Heart left ventricle (tissue), 13 donors: ENCODE measurements around the gene NUAK1.

Experiments used
- CTCF ChIP-seq, 12 donors: fragments of 200-600 bp; sonication (generic) in 4 of 12; IDR thresholded peaks; one replicate each; pipeline versions ENCODE4 v1.5.0 to v1.8.0; 2018 to 2022; ENCODE audit warnings: antibody characterized with exemption in 12 of 12, mild to moderate bottlenecking in 5 of 12
- POLR2A ChIP-seq, 2 donors: fragments of 450-650 bp; IDR thresholded peaks; one replicate each; pipeline ENCODE4 v1.6.1; 2017; ENCODE audit warnings: antibody characterized with exemption in 2 of 2, mild to moderate bottlenecking in 2 of 2, moderate library complexity in 2 of 2
- donor health status: ischemic (EF 13 %, LVEDD 7.1; RV severe dilation, severe dysfunction).
- donor health status: DM: no; HTN: yes; CAD: no.
- donor health status: DM: no; HTN: no; CAD: no.
- donor health status: ischemic (EF 25% LVEDD 6.9; RV normal size, moderate dysfunction).
- donor health status: ischemic (EF 25% LVEDD 5.7; RV mildly dilated, moderate dysfunction).
- donor health status: ischemic (EF 35%, LVEDD 5.7; RV mildly dilated, moderate dysfunction).
- donor health status: nonischemic (EF 11% LVEDD 7.7; RV severe dilation, severe dysfunction).
- donor health status: DM: yes; HTN: yes; CAD: no.
- donor health status: PGD.
- donor health status: ischemic (EF 29% LVEDD 5.4; RV normal size, mild dysfunction).
- donor health status: nonischemic (EF 23%, LVEDD 6.1; RV moderate dilation, normal function).

DNA sequence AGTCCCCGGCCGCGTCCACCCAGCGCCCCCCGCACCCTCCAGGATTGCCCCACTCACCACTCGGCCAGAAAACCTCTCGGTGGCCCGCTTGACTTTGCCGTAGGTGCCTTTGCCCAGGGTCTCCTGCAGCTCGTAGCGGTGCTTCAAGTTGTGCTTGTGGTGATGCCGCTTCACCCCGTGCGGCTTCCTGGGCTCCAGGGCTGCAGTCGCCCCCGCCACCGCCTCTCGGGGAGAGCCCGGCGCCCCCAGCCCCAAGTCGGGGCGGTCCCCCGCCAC lies 459 bp downstream of the NUAK1 start:
- no peak for TF ChIP-seq CTCF (IDR thresholded peaks at IDR 0.05)
- TF ChIP-seq POLR2A (IDR thresholded peaks at IDR 0.05) = no peak
